IMR-90 (cell line): ENCODE data around the gene PYROXD2. TPM values are rescaled to one million over a fixed set of nuclear protein-coding genes. Genes with fewer than 3 reads are reported as not detected.

Experiments
- ATAC-seq: fragments of 200-7000 bp; cut with Tn5 transposase; 2 replicates; pipeline ENCODE4 v1.9.1; 2020; ENCODE audit warnings: low read depth, mild to moderate bottlenecking, moderate library complexity
- BruUV-seq: library from RNA; stranded (reverse); fragments of 400-500 nt; replicated peaks from 2 replicates; lab custom pipeline; 2021; lab: Mats Ljungman, UMichigan
- CTCF ChIA-PET: fragments of 300-600 bp; formaldehyde crosslinking; extraction: SDS; loops from one replicate; lab custom pipeline; 2021; ENCODE audit warnings: antibody characterized with exemption; lab: Yijun Ruan, JAX
- POLR2A ChIA-PET: fragments of 300-600 bp; sonication (Branson Sonifier 250); formaldehyde crosslinking; loops from one replicate; lab custom pipeline; 2022; ENCODE audit warnings: antibody characterized with exemption; ENCODE audit not compliant: unreplicated experiment; lab: Charles Lee
- DNase-seq: peaks from one replicate; pipeline ENCODE4 v3.0.0; 2013
- H2AFZ ChIP-seq: replicated peaks from 2 replicates; pipeline ENCODE3; 2013; ENCODE audit warnings: low read length, mild to moderate bottlenecking; ENCODE audit not compliant: poor library complexity
- H2AK5ac ChIP-seq: 2 replicates; pipeline ENCODE4 v1.6.1; 2013; ENCODE audit warnings: low read depth, low read length, inconsistent platforms
- H2AK9ac ChIP-seq: replicated peaks from 2 replicates; pipeline ENCODE3; 2013; ENCODE audit warnings: mild to moderate bottlenecking, low read depth, low read length, moderate library complexity; ENCODE audit not compliant: poor library complexity
- H2BK120ac ChIP-seq: 2 replicates; pipeline ENCODE4 v1.6.1; 2013; ENCODE audit warnings: low read depth, low read length, inconsistent platforms
- H2BK15ac ChIP-seq: 3 replicates; pipeline ENCODE4 v1.6.1; 2013; ENCODE audit warnings: low read depth, low read length, inconsistent platforms
- H2BK20ac ChIP-seq: 2 replicates; pipeline ENCODE4 v1.6.1; 2013; ENCODE audit warnings: low read depth, mild to moderate bottlenecking, inconsistent platforms, low read length, moderate library complexity
- H2BK5ac ChIP-seq: 2 replicates; pipeline ENCODE4 v1.6.1; 2013; ENCODE audit warnings: mild to moderate bottlenecking, low read depth, low read length, inconsistent platforms; ENCODE audit not compliant: poor library complexity, severe bottlenecking
- H3K14ac ChIP-seq: replicated peaks from 2 replicates; pipeline ENCODE4 v1.6.1; 2013; ENCODE audit warnings: low read depth, low read length, inconsistent platforms
- H3K18ac ChIP-seq: 2 replicates; pipeline ENCODE4 v1.6.1; 2013; ENCODE audit warnings: low read depth, low read length, control low read depth
- H3K23ac ChIP-seq: 2 replicates; pipeline ENCODE4 v1.6.1; 2013; ENCODE audit warnings: low read depth, low read length, inconsistent platforms
- H3K27ac ChIP-seq: 2 replicates; pipeline ENCODE4 v1.5.1; 2013; ENCODE audit warnings: mild to moderate bottlenecking, control low read depth, low read length; ENCODE audit not compliant: insufficient read depth
- H3K27me3 ChIP-seq: 2 replicates; pipeline ENCODE4 v1.6.1; 2013; ENCODE audit warnings: low read length; ENCODE audit not compliant: control insufficient read depth, insufficient read depth
- H3K36me3 ChIP-seq: 2 replicates; pipeline ENCODE4 v1.6.1; 2013; ENCODE audit warnings: low read length, mixed read lengths; ENCODE audit not compliant: control insufficient read depth, insufficient read depth
- H3K4ac ChIP-seq: 2 replicates; pipeline ENCODE4 v1.6.1; 2013; ENCODE audit warnings: low read depth, low read length, inconsistent platforms
- H3K4me1 ChIP-seq: 2 replicates; pipeline ENCODE4 v1.6.1; 2013; ENCODE audit warnings: low read length, mixed read lengths; ENCODE audit not compliant: control insufficient read depth, insufficient read depth
- H3K4me2 ChIP-seq: 2 replicates; pipeline ENCODE4 v1.6.1; 2013; ENCODE audit warnings: low read depth, mild to moderate bottlenecking, control low read depth, low read length, moderate library complexity
- H3K4me3 ChIP-seq: 2 replicates; pipeline ENCODE4 v1.5.1; 2013; ENCODE audit warnings: low read depth, mild to moderate bottlenecking, control low read depth, low read length, moderate library complexity; ENCODE audit not compliant: insufficient read depth
- H3K56ac ChIP-seq: 2 replicates; pipeline ENCODE4 v1.6.1; 2013; ENCODE audit warnings: low read length, inconsistent platforms; ENCODE audit not compliant: insufficient read depth; ENCODE audit errors: extremely low read depth
- H3K79me1 ChIP-seq, 2 experiments: 2 replicates each; pipeline ENCODE4 v1.6.1; 2013; ENCODE audit warnings: low read length in 2 of 2, inconsistent platforms in 1 of 2, low read depth in 1 of 2
- H3K9ac ChIP-seq: 2 replicates; pipeline ENCODE4 v1.6.1; 2013; ENCODE audit warnings: low read depth, low read length, control low read depth
- H3K9me1 ChIP-seq: 2 replicates; pipeline ENCODE4 v1.6.1; 2013; ENCODE audit warnings: low read length, inconsistent platforms; ENCODE audit not compliant: insufficient read depth
- H3K9me3 ChIP-seq: 2 replicates; pipeline ENCODE4 v1.6.1; 2013; ENCODE audit warnings: low read length; ENCODE audit not compliant: control insufficient read depth, insufficient read depth
- H4K20me1 ChIP-seq: 2 replicates; pipeline ENCODE4 v1.6.1; 2013; ENCODE audit warnings: low read length, inconsistent platforms; ENCODE audit not compliant: insufficient read depth
- H4K5ac ChIP-seq: 2 replicates; pipeline ENCODE4 v1.6.1; 2013; ENCODE audit warnings: mild to moderate bottlenecking, low read depth, low read length, control low read depth
- H4K8ac ChIP-seq, 2 experiments: 2 replicates each; pipeline ENCODE4 v1.6.1; 2013; ENCODE audit warnings: low read depth in 2 of 2, low read length in 2 of 2, control low read depth in 1 of 2, inconsistent platforms in 1 of 2
- H4K91ac ChIP-seq: 2 replicates; pipeline ENCODE4 v1.6.1; 2013; ENCODE audit warnings: low read depth, low read length, inconsistent platforms; ENCODE audit not compliant: insufficient read depth
- BHLHE40 ChIP-seq: fragments of 150-350 bp; IDR thresholded peaks from 2 replicates; pipeline ENCODE4 v1.6.1; 2016; ENCODE audit warnings: mild to moderate bottlenecking, low read depth, low read length
- CEBPB ChIP-seq: IDR thresholded peaks from 2 replicates; pipeline ENCODE4 v1.6.1; 2012; ENCODE audit warnings: low read depth, low read length, improper control_type of control experiment
- CHD1 ChIP-seq: IDR thresholded peaks from 2 replicates; pipeline ENCODE4 v1.6.1; 2012; ENCODE audit warnings: low read depth, low read length, improper control_type of control experiment
- CTCF ChIP-seq: conservative IDR thresholded peaks from 2 replicates; pipeline ENCODE4 v1.5.1; 2012; ENCODE audit warnings: mild to moderate bottlenecking, low read depth, low read length, improper control_type of control experiment
- ELK1 ChIP-seq: fragments of 150-350 bp; IDR thresholded peaks from 2 replicates; pipeline ENCODE4 v1.6.1; 2016; ENCODE audit warnings: low read depth, mild to moderate bottlenecking, low read length, moderate library complexity, borderline replicate concordance
- FOS ChIP-seq: fragments of 150-350 bp; IDR thresholded peaks from 2 replicates; pipeline ENCODE4 v1.6.1; 2016; ENCODE audit warnings: low read depth, low read length
- MAFK ChIP-seq: IDR thresholded peaks from 2 replicates; pipeline ENCODE4 v1.6.1; 2012; ENCODE audit warnings: low read depth, low read length, improper control_type of control experiment
- MAZ ChIP-seq: IDR thresholded peaks from 2 replicates; pipeline ENCODE4 v1.6.1; 2012; ENCODE audit warnings: low read depth, mild to moderate bottlenecking, low read length, improper control_type of control experiment, moderate library complexity, borderline replicate concordance
- MXI1 ChIP-seq: IDR thresholded peaks from 2 replicates; pipeline ENCODE4 v1.6.1; 2012; ENCODE audit warnings: low read depth, mild to moderate bottlenecking, low read length, moderate library complexity, borderline replicate concordance
- NFE2L2 ChIP-seq: fragments of 150-350 bp; IDR thresholded peaks from 2 replicates; pipeline ENCODE4 v1.6.1; 2016; ENCODE audit warnings: low read depth, mild to moderate bottlenecking, low read length
- RAD21 ChIP-seq: IDR thresholded peaks from 2 replicates; pipeline ENCODE4 v1.6.1; 2012; ENCODE audit warnings: low read length, improper control_type of control experiment
- RCOR1 ChIP-seq: IDR thresholded peaks from 2 replicates; pipeline ENCODE4 v1.6.1; 2012; ENCODE audit warnings: mild to moderate bottlenecking, low read length, improper control_type of control experiment; ENCODE audit not compliant: insufficient replicate concordance
- RFX5 ChIP-seq: IDR thresholded peaks from 2 replicates; pipeline ENCODE4 v1.8.0; 2012; ENCODE audit warnings: low read depth, mild to moderate bottlenecking, low read length, moderate library complexity
- SMC3 ChIP-seq: fragments of 150-350 bp; IDR thresholded peaks from 2 replicates; pipeline ENCODE4 v1.6.1; 2016; ENCODE audit warnings: low read depth, mild to moderate bottlenecking, antibody characterized with exemption, low read length, moderate library complexity
- USF2 ChIP-seq: fragments of 150-350 bp; IDR thresholded peaks from 2 replicates; pipeline ENCODE4 v1.6.1; 2017; ENCODE audit warnings: mild to moderate bottlenecking, antibody characterized with exemption, low read length, low read depth
- WGBS, 2 experiments: methylation state at CpG; one replicate each; pipeline versions ENCODE4 v1.1.5 to v1.1.7; 2013; ENCODE audit warnings: missing lambda C conversion rate in 2 of 2; ENCODE audit not compliant: insufficient read length in 1 of 2; ENCODE audit errors: extremely low coverage in 2 of 2; 5-methylcytosine and 5-hydroxymethylcytosine counted together
- dilution Hi-C: fragments of 300-500 bp; cut with HindIII; formaldehyde crosslinking; loops from one replicate; pipeline ENCODE4 v1.14.3; 2018; ENCODE audit warnings: low sequenced_read_pairs; ENCODE audit not compliant: unreplicated experiment
- in situ Hi-C: fragments of 300-500 bp; cut with MboI; formaldehyde crosslinking; loops from 3 replicates; pipeline ENCODE4 v1.14.3; 2019; ENCODE audit warnings: low sequenced_read_pairs, inconsistent platforms, mixed read lengths
- intact Hi-C: fragments of 100-400 bp; cut with micrococcal nuclease; formaldehyde crosslinking; loops from 2 replicates; pipeline ENCODE4 v1.10.0; 2022
- polyA plus RNA-seq, 3 experiments: library from polyadenylated mRNA; depleted of rRNA; stranded (reverse); fragments of >200 nt; gene quantifications; 2 replicates each; pipeline ENCODE4 v1.2.3, GENCODE V29; 2012; ENCODE audit warnings: low replicate concordance in 1 of 3
- total RNA-seq: library from RNA; depleted of rRNA; stranded (reverse); fragments of >200 nt; gene quantifications from 2 replicates; pipeline ENCODE4 v1.2.3, GENCODE V29; 2012

The PYROXD2 gene
- total and polyA plus RNA-seq, 2 of the 4 experiments (the other 2 are of a cell fraction), result 6.5 to 16.3 TPM

- no TSS peak for BruUV-seq
- H3K9me1 ChIP-seq, result peaks cover 3% of the 10 kb centered on the region; the same call in 1 of the 2 replicates
- no peak overlapping the region for H4K91ac ChIP-seq
- H2BK5ac ChIP-seq, result no peak overlapping the region
- intact Hi-C loops, result no loop called here
- TF ChIP-seq FOS, result no peak
- no peak for TF ChIP-seq NFE2L2
- no peak for TF ChIP-seq ELK1
- no peak for TF ChIP-seq SMC3
- no peak for TF ChIP-seq RFX5
- TF ChIP-seq RCOR1, result no peak
- no peak for TF ChIP-seq BHLHE40
- no peak for TF ChIP-seq MAZ
- TF ChIP-seq CTCF, result no peak
- no peak for TF ChIP-seq RAD21
- TF ChIP-seq CEBPB, result no peak
- no peak for TF ChIP-seq CHD1
- TF ChIP-seq MAFK, result no peak
- TF ChIP-seq MXI1, result no peak
- TF ChIP-seq USF2, result no peak
- no peak overlapping the region for H3K27ac ChIP-seq
- no peak overlapping the region for H3K18ac ChIP-seq
- no CpG with 5 or more reads among the region's 6 CpGs for WGBS, 2 experiments
- H2BK15ac ChIP-seq, result no peak overlapping the region
- DNase-seq, result peak; percentile 23
- H3K14ac ChIP-seq, result no peak overlapping the region
- no peak overlapping the region for H3K4me2 ChIP-seq
- no peak overlapping the region for H2BK20ac ChIP-seq
- H2BK120ac ChIP-seq, result no peak overlapping the region
- H3K27me3 ChIP-seq, result no peaks in the 10 kb centered on the region
- in situ Hi-C loops, result no loop called here
- ATAC-seq, result no peak
- H4K8ac ChIP-seq, result no peak overlapping the region
- H3K56ac ChIP-seq, result no peak overlapping the region
- H3K79me1 ChIP-seq, result no peaks in the 10 kb centered on the region
- peaks cover 6% of the 10 kb centered on the region for H3K4me1 ChIP-seq
- H3K36me3 ChIP-seq, result no peaks in the 10 kb centered on the region
- CTCF ChIA-PET, result no interaction called here
- no peaks in the 10 kb centered on the region for H4K20me1 ChIP-seq
- no peak overlapping the region for H3K9ac ChIP-seq
- H4K5ac ChIP-seq, result no peak overlapping the region
- no peak overlapping the region for H2AFZ ChIP-seq
- dilution Hi-C loops, result no loop called here
- no peak overlapping the region for H3K23ac ChIP-seq
- H3K4me3 ChIP-seq, result no peak overlapping the region
- no peak overlapping the region for H2AK9ac ChIP-seq
- H3K4ac ChIP-seq, result no peak overlapping the region
- H2AK5ac ChIP-seq, result no peak overlapping the region
- no peaks in the 10 kb centered on the region for H3K9me3 ChIP-seq
- POLR2A ChIA-PET, result no interaction called here
These were observed 76.7 kb downstream of the PYROXD2 start for GRCh38 chr10:98338318-98338717.
